ENCODE results near the gene PNKD. TPM values are rescaled to one million over a fixed set of nuclear protein-coding genes. Genes with fewer than 3 reads are reported as not detected.
"Not testable (repeated sequence)": the region's sequence is repeated elsewhere in the genome, so short reads cannot be mapped to it uniquely, and the experiment has no call there.

PNKD gene
- total RNA-seq, 1 donor from 2014 or later = 32.9 TPM

- peak; percentile 89 for DNase-seq
Observed at GRCh38 chr2:218292048-218293014, 22.0 kb downstream of the PNKD start, which contains the start of gene TMBIM1. Gene TMBIM1, minus strand, starts transcription at chr2:218292503. Its CDS starts 10,362 bp downstream, at chr2:218282141.

- no peak for DNase-seq
Observed at GRCh38 chr2:218293715-218294429, 23.6 kb downstream of the PNKD start.

DNA sequence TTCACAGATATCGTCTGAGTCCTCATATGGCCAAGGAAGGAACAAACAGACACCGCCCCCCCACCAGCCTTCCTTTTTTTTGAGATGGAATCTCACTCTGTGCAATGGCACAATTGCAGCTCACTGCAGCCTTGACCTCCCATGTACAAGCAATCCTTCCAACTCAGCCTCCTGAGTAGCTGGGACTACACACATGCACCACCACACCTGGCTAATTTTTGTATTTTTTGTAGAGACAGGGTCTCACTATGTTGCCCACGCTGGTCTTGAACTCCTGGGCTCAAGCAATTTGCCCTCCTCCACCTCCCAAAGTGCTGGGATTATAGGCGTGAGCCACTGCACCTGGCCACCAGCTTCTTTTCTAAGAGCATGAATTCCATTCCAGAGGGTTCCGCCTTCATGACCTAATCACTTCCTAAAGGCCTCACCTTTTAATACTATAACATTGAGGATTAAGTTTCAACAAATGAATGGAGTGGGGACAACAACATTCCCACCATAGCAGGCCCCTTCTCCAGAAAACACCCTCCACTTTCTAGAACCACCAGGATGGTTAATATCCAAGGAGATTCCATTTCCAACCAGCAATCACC, 24.2 kb downstream of the PNKD start:
- no peak for DNase-seq

- DNase-seq = peak; percentile 61
Observed at GRCh38 chr2:218295029-218295428, 24.7 kb downstream of the PNKD start.

GRCh38 chr2:218296200-218296599, 25.9 kb downstream of the PNKD start:
- DNase-seq = no peak

DNA sequence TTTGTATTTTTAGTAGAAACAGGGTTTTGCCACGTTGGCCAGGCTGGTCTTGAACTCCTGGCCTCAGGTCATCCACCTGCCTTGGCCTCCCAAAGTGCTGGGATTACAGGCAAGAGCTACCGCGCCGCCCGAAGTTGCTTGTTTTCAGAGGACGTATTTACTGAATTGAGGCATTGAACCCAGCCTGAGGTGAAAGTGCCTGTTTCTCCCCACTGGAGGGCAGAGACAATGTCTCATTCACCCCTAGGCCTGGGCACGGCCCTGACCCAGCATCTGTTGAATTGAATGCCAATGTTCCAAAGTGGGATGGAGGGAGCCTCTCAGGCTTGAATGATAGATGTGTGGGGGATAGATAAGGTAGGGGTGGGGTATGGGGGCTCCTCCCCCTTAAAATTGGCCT, 26.5 kb downstream of the PNKD start:
- DNase-seq = no peak

- no peak for DNase-seq
Observed at GRCh38 chr2:218298314-218298875, 28.1 kb downstream of the PNKD start.

GRCh38 chr2:218300141-218300540, 29.8 kb downstream of the PNKD start:
- DNase-seq = no peak

GRCh38 chr2:218301176-218301819, 31.0 kb downstream of the PNKD start:
- peak; percentile 95 for DNase-seq

GRCh38 chr2:218305383-218305782, 35.1 kb downstream of the PNKD start:
- no peak for DNase-seq

- no peak for DNase-seq
Observed at GRCh38 chr2:218306184-218306920, 36.0 kb downstream of the PNKD start.

DNA sequence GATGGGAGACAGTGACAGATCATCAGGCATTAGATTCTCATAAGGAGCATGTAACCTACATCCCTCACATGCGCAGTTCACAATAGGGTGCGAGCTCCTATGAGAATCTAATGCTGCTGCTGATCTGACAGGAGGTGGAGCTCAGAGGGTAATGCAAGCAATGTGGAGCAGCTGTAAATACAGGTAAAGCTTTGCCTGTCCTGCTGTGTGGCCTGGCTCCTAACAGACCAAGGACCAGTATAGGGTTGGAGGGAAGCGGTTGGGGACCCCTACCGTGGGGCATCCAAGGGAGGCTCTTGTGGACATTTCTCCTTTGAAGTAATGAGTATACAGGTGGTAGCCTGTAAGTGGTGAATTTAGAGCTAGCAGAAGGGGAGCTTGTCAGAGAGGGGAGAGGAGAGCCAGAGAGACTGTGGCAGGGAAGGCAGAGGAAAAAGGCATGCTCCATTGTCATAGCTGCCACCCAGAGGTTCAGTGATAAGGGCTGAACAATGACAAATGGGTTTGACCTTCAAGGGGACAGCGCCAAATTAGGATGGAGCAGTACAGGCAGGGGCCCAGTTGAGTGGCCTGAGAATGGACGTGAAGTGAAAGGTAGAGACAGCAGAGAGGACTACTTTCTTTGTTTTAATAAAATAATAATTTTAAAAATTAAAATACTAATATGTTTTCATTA, 37.2 kb downstream of the PNKD start:
- no peak for DNase-seq

- no peak for DNase-seq
Observed at GRCh38 chr2:218310853-218311540, 40.7 kb downstream of the PNKD start.

DNA sequence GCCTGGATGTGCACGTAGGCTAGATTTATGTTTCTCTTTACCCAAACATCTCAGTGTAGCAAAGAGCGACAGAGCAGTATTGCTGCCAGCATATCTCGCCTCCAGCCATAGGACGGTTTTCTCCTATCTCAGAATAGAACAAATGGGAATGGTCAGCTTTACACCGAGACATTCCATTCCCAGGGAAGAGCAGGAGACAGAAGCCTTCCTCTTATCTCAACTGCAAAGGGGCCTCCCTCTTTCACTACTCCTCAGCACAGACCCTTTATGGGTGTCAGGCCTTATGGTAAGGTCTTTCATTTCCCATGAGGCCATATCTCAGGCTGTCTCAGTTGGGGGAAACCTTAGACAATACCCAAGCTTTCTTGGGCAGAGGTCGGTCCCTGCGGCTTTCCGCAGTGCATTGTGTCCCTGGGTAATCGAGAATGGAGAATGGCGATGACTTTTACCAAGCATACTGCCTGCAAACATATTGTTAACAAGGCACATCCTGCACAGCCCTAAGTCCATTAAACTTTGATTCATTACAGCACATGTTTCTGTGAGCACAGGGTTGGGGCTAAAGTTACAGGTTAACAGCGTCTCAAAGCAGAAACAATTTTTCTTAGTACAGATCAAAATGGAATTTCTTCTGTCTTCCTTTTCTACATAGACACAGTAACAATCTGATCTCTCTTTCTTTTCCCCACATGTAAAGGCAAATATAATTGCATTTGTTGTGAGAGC, 41.4 kb downstream of the PNKD start:
- not testable (repeated sequence) for DNase-seq

DNA sequence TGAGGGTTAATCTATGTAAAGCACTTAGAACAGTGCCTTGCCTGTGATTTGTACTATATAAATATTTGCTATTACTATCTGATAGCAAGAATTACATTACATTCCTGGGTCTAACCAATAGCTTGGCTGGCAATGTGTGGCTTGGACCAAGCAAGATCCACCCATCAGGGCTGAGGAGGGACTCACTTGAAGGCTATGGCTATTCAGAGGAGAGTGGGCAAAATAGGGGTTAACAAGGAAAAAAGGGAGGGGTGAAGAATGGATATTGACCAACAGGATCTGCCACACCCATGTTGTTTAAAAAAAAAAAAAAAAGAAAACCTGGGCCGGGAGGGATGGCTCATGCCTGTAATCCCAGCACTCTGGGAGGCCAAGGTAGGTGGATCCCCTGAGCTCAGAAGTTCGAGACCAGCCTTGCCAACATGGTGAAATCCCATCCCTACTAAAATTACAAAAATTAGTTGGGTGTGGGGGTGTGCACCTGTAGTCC, 42.0 kb downstream of the PNKD start:
- DNase-seq = no peak

GRCh38 chr2:218313356-218313755, 43.0 kb downstream of the PNKD start:
- no peak for DNase-seq

DNA sequence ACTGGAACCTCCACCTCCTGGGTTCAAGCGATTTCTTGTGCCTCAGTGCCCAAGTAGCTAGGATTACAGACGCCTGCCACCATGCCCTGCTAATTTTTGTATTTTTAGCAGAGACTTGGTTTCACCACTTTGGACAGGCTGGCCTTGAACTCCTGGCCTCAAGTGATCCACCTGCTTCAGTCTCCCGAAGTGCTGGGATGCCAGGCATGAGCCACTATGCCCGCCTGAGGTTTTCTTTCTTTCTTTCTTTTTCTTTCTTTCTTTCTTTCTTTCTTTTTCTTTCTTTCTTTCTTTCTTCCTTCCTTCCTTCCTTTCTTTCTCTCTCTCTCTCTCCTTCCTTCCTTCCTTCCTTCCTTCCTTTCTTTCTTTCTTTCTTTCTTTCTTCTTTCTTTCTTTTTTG, 44.4 kb downstream of the PNKD start:
- DNase-seq = not testable (repeated sequence)

DNA sequence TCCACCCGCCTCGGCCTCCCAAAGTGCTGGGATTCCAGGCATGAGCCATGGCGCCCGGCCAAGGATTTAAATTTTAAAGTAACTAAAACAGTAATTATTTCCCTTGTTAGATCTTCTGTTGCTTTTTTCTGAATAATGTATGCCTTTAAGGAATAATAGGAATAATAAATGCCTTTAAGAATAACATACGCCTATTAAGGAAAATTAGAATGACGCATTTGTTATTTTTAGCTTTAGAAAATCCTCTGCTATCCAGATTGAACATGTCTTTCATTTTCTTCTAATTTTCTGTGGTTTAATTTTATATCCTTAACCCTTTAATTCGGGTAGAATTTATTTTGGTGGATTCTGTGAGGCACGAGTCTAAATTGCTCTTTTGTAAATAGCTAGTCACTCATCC, 45.1 kb downstream of the PNKD start:
- no peak for DNase-seq

DNA sequence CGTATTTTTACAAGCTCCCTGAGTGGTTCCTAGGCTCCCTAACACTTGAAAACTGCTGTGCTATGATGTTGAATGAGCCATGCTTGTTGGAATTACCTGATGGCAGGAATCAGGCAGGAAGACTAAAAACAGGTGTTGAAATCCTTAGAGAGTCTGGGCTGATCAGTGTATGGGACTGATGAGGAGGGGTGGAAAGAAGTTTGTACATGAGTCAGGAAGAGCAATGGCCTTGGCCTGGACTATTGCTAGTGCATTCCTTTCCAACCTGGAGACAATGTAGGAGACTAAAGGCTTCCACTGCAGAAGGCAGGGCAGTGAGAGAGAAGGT, 46.9 kb downstream of the PNKD start:
- DNase-seq = no peak
